HG03135 (cell line): ENCODE measurements around the gene CYP46A1.
"Not testable (repeated sequence)": the region's sequence is repeated elsewhere in the genome, so short reads cannot be mapped to it uniquely, and the experiment has no call there.

ENCODE experiments used
- ATAC-seq: cut with Tn5 transposase; IDR thresholded peaks from one replicate; pipeline ENCODE4 v1.9.1; 2021; ENCODE audit warnings: mild to moderate bottlenecking, moderate library complexity; ENCODE audit not compliant: unreplicated experiment

CYP46A1 gene

GRCh38 chr14:99656171-99656570 lies 27.9 kb upstream of the CYP46A1 start:
- no peak for ATAC-seq

DNA sequence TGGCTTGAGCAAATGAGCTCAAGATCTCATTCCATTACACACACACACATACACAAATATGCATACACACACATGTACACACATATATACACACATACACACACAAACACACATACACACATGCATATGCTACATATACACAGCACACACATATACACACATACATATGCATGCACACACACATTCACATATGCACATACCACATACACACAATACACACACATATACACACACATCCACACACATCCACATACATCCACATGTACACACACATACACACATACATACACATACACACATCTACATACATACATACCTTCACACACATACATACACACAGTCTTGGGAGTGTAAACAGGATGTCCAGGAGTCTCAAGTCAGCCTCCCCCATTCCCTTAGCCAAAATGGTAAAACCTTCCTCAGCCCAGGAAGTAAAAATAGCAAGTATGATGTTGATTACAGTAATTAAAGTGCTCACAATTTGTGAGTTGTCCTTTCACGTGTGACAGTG lies 26.4 kb upstream of the CYP46A1 start:
- ATAC-seq, result no peak

- no peak for ATAC-seq
Observed at GRCh38 chr14:99658218-99658845, 25.8 kb upstream of the CYP46A1 start.

DNA sequence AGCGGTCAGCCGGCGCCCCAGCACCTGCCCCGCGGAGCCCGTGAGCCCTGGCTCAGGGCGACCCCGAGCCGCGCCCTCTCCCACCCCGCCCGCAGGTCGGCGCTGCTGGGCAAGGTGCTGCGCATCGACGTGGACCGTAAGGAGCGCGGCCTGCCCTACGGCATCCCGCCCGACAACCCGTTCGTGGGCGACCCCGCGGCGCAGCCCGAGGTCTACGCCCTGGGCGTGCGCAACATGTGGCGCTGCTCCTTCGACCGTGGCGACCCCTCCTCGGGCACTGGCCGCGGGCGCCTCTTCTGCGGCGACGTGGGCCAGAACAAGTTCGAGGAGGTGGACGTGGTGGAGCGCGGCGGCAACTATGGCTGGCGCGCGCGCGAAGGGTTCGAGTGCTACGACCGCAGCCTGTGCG lies 24.8 kb upstream of the CYP46A1 start:
- no peak for ATAC-seq

DNA sequence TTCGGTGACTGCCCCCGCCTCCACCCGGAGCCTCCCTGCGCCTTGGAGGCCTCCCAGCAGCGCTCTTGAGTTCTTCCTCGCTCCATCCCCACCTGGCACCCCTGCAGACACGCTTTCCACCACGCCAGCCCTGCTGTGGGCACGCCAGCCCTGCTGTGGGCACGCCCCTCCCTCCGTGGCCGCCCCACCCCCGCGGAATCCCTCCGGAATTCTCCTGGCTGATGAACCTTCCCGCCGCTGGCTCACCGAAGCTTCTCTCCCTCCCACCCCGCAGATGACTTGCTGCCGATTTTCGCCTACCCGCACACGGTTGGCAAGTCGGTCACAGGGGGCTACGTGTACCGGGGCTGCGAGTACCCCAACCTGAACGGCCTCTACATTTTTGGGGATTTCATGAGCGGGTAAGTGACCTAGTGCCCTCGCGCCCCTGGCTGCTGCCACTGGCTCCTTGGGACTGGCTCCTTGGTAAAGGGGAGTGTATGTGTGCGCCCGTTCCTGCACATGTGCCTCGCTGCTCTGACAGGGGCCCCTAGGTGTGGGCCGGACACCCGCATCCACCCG lies 24.0 kb upstream of the CYP46A1 start:
- no peak for ATAC-seq

- no peak for ATAC-seq
Observed at GRCh38 chr14:99660794-99661193, 23.3 kb upstream of the CYP46A1 start.

GRCh38 chr14:99661206-99661605 lies 22.9 kb upstream of the CYP46A1 start:
- ATAC-seq, result not testable (repeated sequence)

DNA sequence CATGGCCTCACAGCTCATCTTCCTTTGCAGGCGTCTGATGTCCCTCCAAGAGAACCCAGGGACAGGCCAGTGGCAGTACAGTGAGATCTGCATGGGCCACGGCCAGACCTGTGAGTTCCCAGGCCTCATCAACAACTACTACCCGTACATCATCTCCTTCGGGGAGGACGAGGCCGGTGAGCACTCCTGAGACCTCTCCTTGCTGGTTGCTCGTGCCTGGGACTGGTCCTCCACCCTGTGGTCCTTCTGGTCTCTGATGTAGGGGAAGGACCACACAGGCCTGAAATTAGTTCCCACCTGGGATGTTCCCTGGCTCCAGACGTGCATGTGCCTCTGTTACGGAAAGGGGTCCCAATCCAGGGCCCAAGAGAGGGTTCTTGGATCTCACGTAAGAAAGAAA lies 21.3 kb upstream of the CYP46A1 start:
- ATAC-seq, result no peak

GRCh38 chr14:99663386-99664057 lies 20.6 kb upstream of the CYP46A1 start:
- no peak for ATAC-seq

GRCh38 chr14:99664058-99664936 lies 19.8 kb upstream of the CYP46A1 start:
- no peak for ATAC-seq

DNA sequence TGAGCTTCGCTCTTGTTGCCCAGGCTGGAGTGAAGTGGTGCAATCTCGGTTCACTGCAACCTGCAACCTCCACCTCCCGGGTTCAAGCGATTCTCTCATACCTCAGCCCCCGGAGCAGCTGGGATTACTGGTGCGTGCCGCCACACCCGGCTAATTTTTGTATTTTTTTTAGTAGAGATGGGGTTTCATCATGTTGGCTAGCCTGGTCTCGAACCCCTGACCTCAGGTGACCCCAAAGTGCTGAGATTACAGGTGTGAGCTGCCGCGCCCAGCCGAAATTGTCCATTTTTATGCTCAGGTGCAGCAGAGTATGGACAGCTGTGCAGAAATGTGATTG lies 19.2 kb upstream of the CYP46A1 start:
- ATAC-seq, result no peak

GRCh38 chr14:99666533-99666932 lies 17.6 kb upstream of the CYP46A1 start:
- no peak for ATAC-seq

- no peak for ATAC-seq
Observed at GRCh38 chr14:99667045-99667444, 17.1 kb upstream of the CYP46A1 start.

- ATAC-seq, result no peak
Observed at GRCh38 chr14:99667821-99668220, 16.3 kb upstream of the CYP46A1 start.

DNA sequence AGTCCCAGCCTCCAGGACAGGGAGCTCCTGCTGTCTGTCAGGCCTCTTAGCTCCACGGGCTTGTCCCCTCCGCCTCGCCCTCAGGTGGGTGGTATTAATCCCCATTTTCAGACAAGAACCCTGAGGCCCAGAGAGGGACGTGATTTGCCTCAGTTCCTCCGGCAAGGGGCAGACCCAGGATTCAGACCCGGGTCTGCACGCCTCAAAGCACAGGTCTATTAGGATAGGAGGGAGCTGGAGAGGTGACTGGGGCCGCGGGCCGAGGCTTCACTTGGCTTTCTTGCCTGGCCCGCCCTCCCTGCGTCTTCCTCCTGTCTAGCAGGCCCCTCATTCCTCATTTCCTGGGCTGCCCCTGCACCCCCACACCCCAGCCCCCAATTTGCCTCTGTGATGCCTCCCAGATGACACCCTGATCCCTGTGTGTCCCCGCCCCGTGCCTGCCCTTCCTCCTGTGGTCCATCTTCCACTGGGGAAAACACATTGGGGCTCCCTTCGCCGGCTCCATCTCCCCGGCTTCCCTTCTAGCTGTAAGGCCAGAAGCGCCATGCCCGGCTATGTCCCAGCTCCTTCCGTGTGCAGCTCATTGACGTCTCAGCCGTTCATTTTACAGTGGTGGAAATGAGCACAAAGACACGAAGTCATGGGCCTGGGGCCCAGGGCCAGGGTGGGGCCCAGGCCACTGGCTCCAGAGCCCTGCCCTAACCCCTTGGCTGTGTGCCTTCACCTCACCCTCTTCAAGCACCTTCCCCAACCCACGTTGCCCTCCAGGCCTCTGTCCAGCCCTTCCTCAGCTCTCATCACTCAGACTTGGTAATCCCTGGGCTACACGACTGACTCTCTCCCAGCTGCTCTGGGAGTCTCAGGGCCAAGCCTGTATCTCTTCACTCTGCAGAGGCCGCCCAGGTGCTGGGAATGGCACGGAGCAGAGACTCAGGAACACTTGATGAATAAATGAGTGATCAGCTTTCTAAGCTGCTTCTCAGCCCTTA lies 15.5 kb upstream of the CYP46A1 start:
- no peak for ATAC-seq

GRCh38 chr14:99670361-99671234 lies 13.5 kb upstream of the CYP46A1 start:
- ATAC-seq, result no peak

DNA sequence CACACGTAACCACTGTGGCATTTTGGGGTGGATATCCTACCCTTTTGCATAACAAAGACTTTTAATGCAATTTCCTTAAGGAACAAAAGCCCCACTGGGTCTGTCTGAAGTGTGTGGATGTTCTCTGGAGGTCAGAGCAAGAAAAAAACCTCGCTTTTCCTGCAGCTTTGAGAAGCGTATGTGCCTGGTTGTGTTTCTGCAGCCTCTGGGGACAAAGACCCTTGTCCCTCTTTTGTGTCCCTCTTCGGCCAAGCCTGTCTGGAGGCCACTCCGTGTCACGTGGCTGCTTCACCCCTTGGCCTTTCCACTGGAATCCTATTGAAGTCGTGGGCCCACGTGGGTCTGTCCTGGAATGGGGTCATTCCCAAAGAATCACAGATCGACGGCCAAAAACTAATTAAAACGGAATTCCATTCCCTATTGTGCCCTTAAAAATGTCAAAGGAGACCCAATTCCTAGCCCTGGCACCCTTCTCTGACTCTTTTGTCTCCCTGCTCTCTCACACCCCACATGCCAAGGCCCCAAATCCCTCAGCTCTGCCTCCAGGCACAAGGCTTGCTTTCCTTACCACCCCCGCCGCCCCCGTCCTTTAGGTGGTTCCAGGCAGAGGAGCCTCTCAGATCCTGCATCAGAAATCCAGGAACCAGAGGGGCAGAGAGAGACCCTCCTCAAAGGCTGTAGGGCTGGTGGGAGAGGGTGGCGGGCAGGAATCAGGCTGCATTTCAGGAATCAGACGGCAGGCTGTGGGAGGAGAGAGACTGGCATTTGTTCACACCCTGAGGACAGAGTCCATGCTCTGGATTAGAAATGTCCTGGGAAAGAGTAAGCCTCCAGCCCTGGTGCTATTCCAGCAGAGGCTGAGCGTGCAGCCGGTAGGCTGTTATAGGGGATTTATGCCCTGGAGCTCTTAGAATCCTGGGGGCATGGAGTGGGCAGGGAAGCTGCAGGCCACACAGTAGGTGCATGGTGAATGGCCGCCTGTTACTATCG lies 12.6 kb upstream of the CYP46A1 start:
- no peak for ATAC-seq
